DOHH2 (cell line): ENCODE results near the gene OGG1.

Source experiments
- H3F3A ChIP-seq: fragments of 200-600 bp; sonication (generic), shearing (Covaris generic); 2 replicates; pipeline ENCODE4 v1.6.0; 2016; ENCODE audit warnings: antibody characterized with exemption, mild to moderate bottlenecking; ENCODE audit not compliant: control insufficient read depth, insufficient read depth
- H3K27ac ChIP-seq: fragments of 200-600 bp; sonication (generic); 2 replicates; pipeline ENCODE4 v1.5.1; 2014; ENCODE audit warnings: low read depth, mild to moderate bottlenecking, low read length, moderate library complexity
- H3K27me3 ChIP-seq: fragments of 200-600 bp; sonication (generic); 2 replicates; pipeline ENCODE4 v1.6.1; 2014; ENCODE audit warnings: mild to moderate bottlenecking, low read length, mixed read lengths; ENCODE audit not compliant: control insufficient read depth
- H3K36me3 ChIP-seq: fragments of 200-600 bp; sonication (generic); 2 replicates; pipeline ENCODE4 v1.6.1; 2014; ENCODE audit warnings: mild to moderate bottlenecking, low read length, moderate library complexity, mixed read lengths; ENCODE audit not compliant: control insufficient read depth
- H3K4me1 ChIP-seq: fragments of 200-600 bp; sonication (generic); 2 replicates; pipeline ENCODE4 v1.6.1; 2014; ENCODE audit warnings: mild to moderate bottlenecking, low read length, mixed read lengths; ENCODE audit not compliant: control insufficient read depth
- H3K4me2 ChIP-seq: fragments of 200-600 bp; sonication (generic); 2 replicates; pipeline ENCODE4 v1.6.0; 2014; ENCODE audit warnings: mild to moderate bottlenecking, low read length, moderate library complexity
- H3K4me3 ChIP-seq: fragments of 200-600 bp; sonication (generic); 2 replicates; pipeline ENCODE4 v1.5.1; 2014; ENCODE audit warnings: mild to moderate bottlenecking, low read length, mixed read lengths
- H3K79me2 ChIP-seq: fragments of 200-600 bp; sonication (generic); 2 replicates; pipeline ENCODE4 v1.6.1; 2014; ENCODE audit warnings: mild to moderate bottlenecking, low read length, mixed read lengths; ENCODE audit not compliant: control insufficient read depth
- H3K9me2 ChIP-seq: fragments of 200-600 bp; sonication (generic); replicated peaks from 2 replicates; pipeline ENCODE4 v1.6.1; 2014; ENCODE audit warnings: mild to moderate bottlenecking, low read length, mixed read lengths; ENCODE audit not compliant: control insufficient read depth
- H3K9me3 ChIP-seq: fragments of 200-600 bp; sonication (generic); 2 replicates; pipeline ENCODE4 v1.6.1; 2014; ENCODE audit warnings: antibody characterized with exemption, low read length, mixed read lengths; ENCODE audit not compliant: control insufficient read depth, insufficient read depth
- H4K20me1 ChIP-seq: fragments of 200-600 bp; sonication (generic); 2 replicates; pipeline ENCODE4 v1.6.0; 2014; ENCODE audit warnings: low read depth, mild to moderate bottlenecking, antibody characterized with exemption, low read length, moderate library complexity; ENCODE audit not compliant: control insufficient read depth, insufficient read depth
- EZH2phosphoT487 ChIP-seq: fragments of 200-600 bp; sonication (generic); IDR thresholded peaks from 2 replicates; pipeline ENCODE4 v1.6.1; 2017; ENCODE audit warnings: borderline replicate concordance, mild to moderate bottlenecking, antibody characterized with exemption, low read length, moderate library complexity, mixed read lengths
- TF ChIP-seq, protein P1 (sequence below): fragments of 200-600 bp; sonication (generic); IDR thresholded peaks from one replicate; pipeline ENCODE4 v1.5.1; 2014; ENCODE audit warnings: antibody characterized with exemption, mild to moderate bottlenecking, low read depth, low read length; ENCODE audit not compliant: poor library complexity, severe bottlenecking

The OGG1 gene

DNA sequence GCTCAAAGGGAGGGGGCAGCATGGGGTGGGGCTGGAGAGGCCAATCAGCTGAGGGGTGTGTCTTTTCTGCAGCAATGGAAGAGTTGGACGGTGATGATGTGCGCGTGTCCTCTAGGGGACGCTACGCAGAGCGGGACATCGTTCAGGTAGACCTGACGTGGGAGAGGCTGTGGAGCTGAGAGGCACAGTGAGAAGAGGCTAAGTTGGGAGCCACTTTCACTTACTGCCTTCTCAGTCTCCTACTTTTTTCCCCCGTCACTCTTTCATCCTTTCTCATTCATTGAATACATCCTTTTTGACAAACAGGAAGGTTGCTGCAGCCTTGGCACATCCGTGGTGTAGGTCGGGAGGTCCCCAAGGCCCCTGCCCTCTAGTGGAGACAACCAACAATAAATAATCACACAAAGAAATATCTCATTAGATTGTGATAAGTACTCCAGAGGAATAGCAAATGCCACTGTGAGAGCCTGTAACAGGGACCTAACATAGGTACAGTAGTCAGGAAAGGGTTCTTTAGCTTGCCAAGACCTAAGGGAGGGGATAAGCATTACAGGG lies 22.6 kb upstream of the OGG1 start:
- peaks cover 4% of the 10 kb centered on the region for H3K36me3 ChIP-seq
- no peak overlapping the region for H3K27ac ChIP-seq
- no peaks in the 10 kb centered on the region for H3K9me3 ChIP-seq
- H3K4me1 ChIP-seq, result peaks cover 27% of the 10 kb centered on the region
- H3F3A ChIP-seq, result peaks cover 2% of the 10 kb centered on the region; the same call in 1 of the 2 replicates
- TF ChIP-seq EZH2phosphoT487, result no peak
- TF ChIP-seq, protein P1, sequence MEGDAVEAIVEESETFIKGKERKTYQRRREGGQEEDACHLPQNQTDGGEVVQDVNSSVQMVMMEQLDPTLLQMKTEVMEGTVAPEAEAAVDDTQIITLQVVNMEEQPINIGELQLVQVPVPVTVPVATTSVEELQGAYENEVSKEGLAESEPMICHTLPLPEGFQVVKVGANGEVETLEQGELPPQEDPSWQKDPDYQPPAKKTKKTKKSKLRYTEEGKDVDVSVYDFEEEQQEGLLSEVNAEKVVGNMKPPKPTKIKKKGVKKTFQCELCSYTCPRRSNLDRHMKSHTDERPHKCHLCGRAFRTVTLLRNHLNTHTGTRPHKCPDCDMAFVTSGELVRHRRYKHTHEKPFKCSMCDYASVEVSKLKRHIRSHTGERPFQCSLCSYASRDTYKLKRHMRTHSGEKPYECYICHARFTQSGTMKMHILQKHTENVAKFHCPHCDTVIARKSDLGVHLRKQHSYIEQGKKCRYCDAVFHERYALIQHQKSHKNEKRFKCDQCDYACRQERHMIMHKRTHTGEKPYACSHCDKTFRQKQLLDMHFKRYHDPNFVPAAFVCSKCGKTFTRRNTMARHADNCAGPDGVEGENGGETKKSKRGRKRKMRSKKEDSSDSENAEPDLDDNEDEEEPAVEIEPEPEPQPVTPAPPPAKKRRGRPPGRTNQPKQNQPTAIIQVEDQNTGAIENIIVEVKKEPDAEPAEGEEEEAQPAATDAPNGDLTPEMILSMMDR, result peak; percentile 100
- H3K27me3 ChIP-seq, result no peaks in the 10 kb centered on the region
- peak overlapping the region; percentile 82 for H3K4me2 ChIP-seq
- H3K79me2 ChIP-seq, result peaks cover 6% of the 10 kb centered on the region
- H3K9me2 ChIP-seq, result no peaks in the 10 kb centered on the region
- peak overlapping the region; percentile 71 for H3K4me3 ChIP-seq
- H4K20me1 ChIP-seq, result no peaks in the 10 kb centered on the region

DNA sequence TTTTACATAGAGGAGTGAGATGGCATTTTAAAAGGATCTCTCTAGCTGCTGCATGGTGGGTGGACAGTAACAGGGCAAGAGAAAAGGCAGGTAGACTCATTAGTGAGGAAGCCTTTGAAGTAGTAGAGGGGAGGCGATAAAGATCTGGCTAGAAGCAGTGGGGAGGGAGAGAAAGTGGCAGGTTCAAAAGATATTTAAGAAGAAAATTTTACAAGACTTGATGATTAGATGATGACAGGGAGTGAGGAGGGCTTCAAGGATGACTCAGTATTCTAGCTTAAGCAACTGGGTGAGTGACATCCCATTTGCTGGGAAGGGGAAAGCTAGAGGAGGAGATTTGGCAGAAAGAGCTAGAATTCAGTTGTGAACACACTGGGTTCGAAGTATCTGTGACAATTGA lies 22.0 kb upstream of the OGG1 start:
- Histone ChIP-seq H4K20me1 (peaks cover 5% of the 10 kb centered on the region), H3K27ac (no peak overlapping the region), H3K27me3 (no peaks in the 10 kb centered on the region), H3K9me3 (no peaks in the 10 kb centered on the region), H3F3A (peaks cover 2% of the 10 kb centered on the region; the same call in 1 of the 2 replicates), H3K79me2 (peaks cover 12% of the 10 kb centered on the region), H3K4me3 (no peak overlapping the region), H3K9me2 (no peaks in the 10 kb centered on the region), H3K36me3 (peaks cover 9% of the 10 kb centered on the region), H3K4me2 (no peak overlapping the region), H3K4me1 (peaks cover 30% of the 10 kb centered on the region)
- no peak for TF ChIP-seq EZH2phosphoT487
- TF ChIP-seq, protein P1, result no peak

DNA sequence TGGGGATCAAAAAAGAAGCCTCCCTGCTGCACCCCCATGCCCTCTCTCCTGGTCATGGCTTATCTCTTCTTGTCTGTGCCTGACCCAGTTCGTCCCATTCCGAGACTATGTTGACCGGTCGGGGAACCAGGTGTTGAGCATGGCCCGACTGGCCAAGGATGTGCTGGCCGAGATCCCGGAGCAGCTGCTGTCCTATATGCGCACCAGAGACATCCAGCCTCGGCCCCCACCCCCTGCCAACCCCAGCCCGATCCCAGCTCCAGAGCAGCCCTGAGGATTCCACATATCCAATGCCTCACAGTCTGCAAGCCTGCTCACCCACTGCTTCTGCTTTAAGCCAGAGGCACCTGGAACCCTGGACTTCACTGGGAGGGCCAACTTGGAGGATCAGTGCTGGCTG lies 20.3 kb upstream of the OGG1 start:
- peaks cover 37% of the 10 kb centered on the region for H3K4me1 ChIP-seq
- no peak overlapping the region for H3K4me2 ChIP-seq
- peaks cover 20% of the 10 kb centered on the region for H4K20me1 ChIP-seq
- no peaks in the 10 kb centered on the region for H3K27me3 ChIP-seq
- H3K9me3 ChIP-seq, result no peaks in the 10 kb centered on the region
- peaks cover 2% of the 10 kb centered on the region; the same call in 1 of the 2 replicates for H3F3A ChIP-seq
- no peaks in the 10 kb centered on the region for H3K9me2 ChIP-seq
- no peak overlapping the region for H3K4me3 ChIP-seq
- H3K79me2 ChIP-seq, result peaks cover 29% of the 10 kb centered on the region
- H3K36me3 ChIP-seq, result peaks cover 26% of the 10 kb centered on the region
- TF ChIP-seq EZH2phosphoT487, result no peak
- TF ChIP-seq, protein P1, result no peak
- H3K27ac ChIP-seq, result no peak overlapping the region
